Stomach (tissue), 9 donors: Measurements from ENCODE around the gene CRYBG1. TPM values are rescaled to one million over a fixed set of nuclear protein-coding genes. Genes with fewer than 3 reads are reported as not detected.

Source experiments
- DNase-seq, 2 donors: peaks; one replicate each; pipeline versions ENCODE4 v3.0.0 to v3.0.0-alpha.2; 2013 to 2019
- H3K27ac ChIP-seq, 5 donors: fragments of 200-600 bp in 4 of 5; sonication (generic) in 4 of 5; one replicate each; pipeline ENCODE4 v1.5.1; 2013 to 2019; ENCODE audit warnings: mild to moderate bottlenecking in 1 of 5, moderate library complexity in 1 of 5
- H3K27me3 ChIP-seq, 3 donors: fragments of 200-600 bp; sonication (generic); one replicate each; pipeline ENCODE4 v1.5.1; 2017 to 2019; ENCODE audit warnings: mixed run types in 1 of 3
- H3K36me3 ChIP-seq, 4 donors: fragments of 200-600 bp; sonication (generic); 1 replicate in 3 of 4; 2 replicates in 1 of 4; pipeline ENCODE4 v1.5.1; 2016 to 2019
- H3K4me1 ChIP-seq, 4 donors: fragments of 200-600 bp; sonication (generic); one replicate each; pipeline ENCODE4 v1.5.1; 2016 to 2019
- H3K4me3 ChIP-seq, 4 donors: fragments of 200-600 bp; sonication (generic) in 3 of 4; one replicate each; pipeline ENCODE4 v1.5.1; 2016 to 2019; ENCODE audit warnings: mild to moderate bottlenecking in 1 of 4
- H3K9me3 ChIP-seq, 4 donors: fragments of 200-600 bp; sonication (generic); one replicate each; pipeline ENCODE4 v1.5.1; 2016 to 2019
- CTCF ChIP-seq, 7 experiments: fragments of 450-650 bp in 4 of 7; fragments of 200-600 bp in 3 of 7; sonication (generic) in 3 of 7; IDR thresholded peaks; one replicate each; pipeline ENCODE4 v1.5.1; 2016 to 2019; ENCODE audit warnings: antibody characterized with exemption in 7 of 7, control low read depth in 2 of 7, mild to moderate bottlenecking in 1 of 7
- EP300 ChIP-seq: sonication (generic); formaldehyde crosslinking; IDR thresholded peaks from one replicate; pipeline ENCODE4 v1.6.1; 2017; ENCODE audit warnings: antibody characterized with exemption
- POLR2A ChIP-seq, 4 donors: fragments of 450-650 bp; IDR thresholded peaks; one replicate each; pipeline ENCODE4 v1.6.1; 2016; ENCODE audit warnings: antibody characterized with exemption in 4 of 4, control low read depth in 2 of 4, mild to moderate bottlenecking in 1 of 4, moderate library complexity in 1 of 4
- POLR2AphosphoS5 ChIP-seq, 3 donors: sonication (generic); formaldehyde crosslinking; IDR thresholded peaks; one replicate each; pipeline ENCODE4 v1.6.1; 2016; ENCODE audit warnings: antibody characterized with exemption in 3 of 3
- WGBS, 5 donors: extraction: QIAGEN DNeasy Blood & Tissue Kit in 3 of 5; methylation state at CpG; one replicate each; pipeline versions ENCODE4 v1.1.5 to v1.1.7; 2013 to 2018; 5-methylcytosine and 5-hydroxymethylcytosine counted together
- intact Hi-C: fragments of 100-400 bp; cut with DNase I; formaldehyde crosslinking; loops from one replicate; pipeline ENCODE4 v1.15.1; 2023; ENCODE audit warnings: low total_unique reads
- polyA plus RNA-seq, 3 donors: library from polyadenylated mRNA; stranded (reverse); fragments of 200-250 nt; gene quantifications; one replicate each; pipeline ENCODE4 v1.2.3, GENCODE V29; 2013
- total RNA-seq, 5 donors: library from RNA; depleted of rRNA; stranded (reverse); fragments of >200 nt; gene quantifications; one replicate each; pipeline versions ENCODE4 v1.1.0 to v1.2.3, GENCODE V29; 2014 to 2016
- donor health status: healthy with polysubstance abuse.
- donor health status: Bipolar disorder and iron deficiency.
- donor health status: healthy.

Gene CRYBG1
- total and polyA plus RNA-seq, 8 donors = 0.45 to 47.2 (median 9.9) TPM

DNA sequence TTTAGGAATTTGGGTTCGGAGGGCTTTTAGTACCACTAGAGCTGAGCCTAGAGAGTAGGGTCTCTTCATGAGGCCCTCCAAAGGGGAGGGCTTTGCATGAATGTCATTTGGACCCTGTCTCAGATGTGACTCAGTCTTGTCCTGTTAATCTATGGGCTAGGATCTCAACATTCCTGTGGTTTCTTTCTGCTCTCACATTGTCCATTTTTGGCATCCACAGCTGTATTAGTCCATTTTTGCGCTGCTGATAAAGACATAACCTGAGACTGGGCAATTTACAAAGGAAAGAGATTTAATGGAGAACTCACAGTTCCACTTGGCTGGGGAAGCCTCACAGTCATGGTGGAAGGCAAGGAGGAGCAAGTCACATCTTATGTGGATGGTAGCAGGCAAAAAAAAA is 61.0 kb downstream of the CRYBG1 start:
- no peak for TF ChIP-seq POLR2A (IDR thresholded peaks at IDR 0.05)
- TF ChIP-seq EP300 = no peak
- no peak for TF ChIP-seq CTCF (IDR thresholded peaks at IDR 0.05)
- TF ChIP-seq POLR2AphosphoS5 (IDR thresholded peaks at IDR 0.05) = no peak
- H3K4me3 ChIP-seq = no peak overlapping the region
- no peak overlapping the region for H3K27ac ChIP-seq
- no peaks in the 10 kb centered on the region for H3K27me3 ChIP-seq
- no peaks in the 10 kb centered on the region for H3K9me3 ChIP-seq
- H3K4me1 ChIP-seq = no peaks in the 10 kb centered on the region
- no peak for DNase-seq
- no peaks in the 10 kb centered on the region for H3K36me3 ChIP-seq
- WGBS, 5 donors = 96 to 100% (median 97%) methylated on average over 2 of the region's 2 CpGs
- intact Hi-C loops = no loop called here

DNA sequence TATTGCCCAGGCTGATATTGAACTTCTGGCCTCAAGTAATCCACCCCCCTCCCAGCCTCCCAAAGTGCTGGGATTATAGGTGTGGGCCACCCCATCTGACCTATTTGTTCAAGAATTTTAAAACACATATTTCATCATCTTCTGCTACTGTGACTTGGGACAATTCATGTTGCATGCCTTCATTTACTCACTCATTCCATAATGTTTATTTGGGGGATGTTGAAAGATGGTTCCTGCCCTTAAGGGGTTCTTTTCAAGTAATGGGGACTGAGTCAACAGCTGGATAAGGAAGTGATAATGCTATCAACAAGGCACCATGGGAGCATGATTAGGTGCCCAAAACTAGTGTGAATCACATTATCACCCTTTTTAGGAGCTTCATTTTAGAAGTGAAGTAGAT is 62.0 kb downstream of the CRYBG1 start:
- intact Hi-C loops = no loop called here
- Histone ChIP-seq H3K9me3 (no peaks in the 10 kb centered on the region), H3K27ac (no peak overlapping the region), H3K4me1 (no peaks in the 10 kb centered on the region), H3K36me3 (no peaks in the 10 kb centered on the region), H3K4me3 (no peak overlapping the region), H3K27me3 (no peaks in the 10 kb centered on the region)
- TF ChIP-seq CTCF (IDR thresholded peaks at IDR 0.05) = no peak
- TF ChIP-seq POLR2A (IDR thresholded peaks at IDR 0.05) = no peak
- no peak for TF ChIP-seq POLR2AphosphoS5 (IDR thresholded peaks at IDR 0.05)
- TF ChIP-seq EP300 = no peak
- no peak for DNase-seq

- H3K36me3 ChIP-seq = no peaks in the 10 kb centered on the region
- DNase-seq = no peak
- 72 to 85% (median 79%) methylated on average over 5 of the region's 5 CpGs for WGBS, 5 donors
- intact Hi-C loops = no loop called here
- no peaks in the 10 kb centered on the region for H3K9me3 ChIP-seq
- no peaks in the 10 kb centered on the region for H3K27me3 ChIP-seq
- TF ChIP-seq POLR2AphosphoS5 (IDR thresholded peaks at IDR 0.05) (no peak), POLR2A (IDR thresholded peaks at IDR 0.05) (no peak), EP300 (no peak), CTCF (IDR thresholded peaks at IDR 0.05) (no peak)
- H3K27ac ChIP-seq = no peak overlapping the region
- H3K4me3 ChIP-seq = no peak overlapping the region
- H3K4me1 ChIP-seq = no peaks in the 10 kb centered on the region
Observed at GRCh38 chr6:106425382-106425781, 64.9 kb downstream of the CRYBG1 start.

- no peak overlapping the region for H3K27ac ChIP-seq
Observed at GRCh38 chr6:106426250-106426970, 65.9 kb downstream of the CRYBG1 start.

More at GRCh38 chr6:106426250-106426970, 65.9 kb downstream of the CRYBG1 start:
- Histone ChIP-seq H3K9me3 (no peaks in the 10 kb centered on the region), H3K4me1 (no peaks in the 10 kb centered on the region), H3K36me3 (no peaks in the 10 kb centered on the region), H3K4me3 (no peak overlapping the region), H3K27me3 (no peaks in the 10 kb centered on the region)
- WGBS, 5 donors = 62 to 80% (median 71%) methylated on average over 5 of the region's 5 CpGs
- TF ChIP-seq POLR2AphosphoS5 (IDR thresholded peaks at IDR 0.05) (no peak), EP300 (no peak), CTCF (IDR thresholded peaks at IDR 0.05) (no peak), POLR2A (IDR thresholded peaks at IDR 0.05) (no peak)
- DNase-seq = no peak
- intact Hi-C loops = no loop called here
